OCI-LY1 (cell line): ENCODE measurements around the gene TECTB.

Experiments used
- H2AFZ ChIP-seq: fragments of 200-600 bp; sonication (generic), shearing (Covaris generic); 2 replicates; pipeline ENCODE4 v1.6.0; 2014; ENCODE audit warnings: antibody characterized with exemption, mild to moderate bottlenecking, low read length
- H3F3A ChIP-seq: fragments of 200-600 bp; sonication (generic), shearing (Covaris generic); 2 replicates; pipeline ENCODE4 v1.6.0; 2014; ENCODE audit warnings: mild to moderate bottlenecking, antibody characterized with exemption, low read length, moderate library complexity; ENCODE audit not compliant: insufficient read depth
- H3K27ac ChIP-seq: fragments of 200-600 bp; sonication (generic); 2 replicates; pipeline ENCODE4 v1.5.1; 2014; ENCODE audit warnings: low read length, mixed run types, mild to moderate bottlenecking, low read depth; ENCODE audit not compliant: poor library complexity, severe bottlenecking
- H3K27me3 ChIP-seq: fragments of 200-600 bp; sonication (generic); 2 replicates; pipeline ENCODE4 v1.6.0; 2014; ENCODE audit warnings: antibody characterized with exemption, mild to moderate bottlenecking, low read length, moderate library complexity; ENCODE audit not compliant: insufficient read depth
- H3K36me3 ChIP-seq: fragments of 200-600 bp; sonication (generic); 2 replicates; pipeline ENCODE4 v1.6.1; 2014; ENCODE audit warnings: mild to moderate bottlenecking, antibody characterized with exemption, low read length, moderate library complexity, mixed read lengths; ENCODE audit not compliant: insufficient read depth
- H3K4me1 ChIP-seq: fragments of 200-600 bp; sonication (generic); 2 replicates; pipeline ENCODE4 v1.5.1; 2014; ENCODE audit warnings: mild to moderate bottlenecking, low read length, moderate library complexity; ENCODE audit not compliant: insufficient read depth, severe bottlenecking
- H3K4me2 ChIP-seq: fragments of 200-600 bp; sonication (generic), shearing (Covaris generic); 2 replicates; pipeline ENCODE4 v1.6.1; 2014; ENCODE audit warnings: low read length
- H3K4me3 ChIP-seq: fragments of 200-600 bp; sonication (generic); 2 replicates; pipeline ENCODE4 v1.5.1; 2014; ENCODE audit warnings: low read length, low read depth, mild to moderate bottlenecking, mixed read lengths; ENCODE audit not compliant: poor library complexity, severe bottlenecking
- H3K79me2 ChIP-seq: fragments of 200-600 bp; shearing (Covaris generic); 2 replicates; pipeline ENCODE4 v1.6.1; 2016; ENCODE audit warnings: mixed run types, low read length, mixed read lengths; ENCODE audit not compliant: insufficient read depth
- H3K9ac ChIP-seq: fragments of 200-600 bp; sonication (generic), shearing (Covaris generic); 2 replicates; pipeline ENCODE4 v1.6.1; 2014; ENCODE audit warnings: mild to moderate bottlenecking, low read length, mixed read lengths
- H3K9me2 ChIP-seq: fragments of 200-600 bp; sonication (generic), shearing (Covaris generic); 2 replicates; pipeline ENCODE4 v1.6.1; 2014; ENCODE audit warnings: low read depth, mild to moderate bottlenecking, low read length, mixed read lengths
- H3K9me3 ChIP-seq: fragments of 200-600 bp; shearing (Covaris generic); 2 replicates; pipeline ENCODE4 v1.6.1; 2014; ENCODE audit warnings: low read length, mixed read lengths
- H4K20me1 ChIP-seq: fragments of 200-600 bp; sonication (generic), shearing (Covaris generic); 2 replicates; pipeline ENCODE4 v1.6.0; 2016; ENCODE audit warnings: mild to moderate bottlenecking, low read length; ENCODE audit not compliant: insufficient read depth
- EZH2 ChIP-seq: fragments of 200-600 bp; sonication (generic), shearing (Covaris generic); IDR thresholded peaks from 2 replicates; pipeline ENCODE4 v1.8.0; 2017; ENCODE audit warnings: borderline replicate concordance, mixed run types, mild to moderate bottlenecking, antibody characterized with exemption, low read length, moderate library complexity, mixed read lengths
- TF ChIP-seq, protein P1 (sequence below): fragments of 200-600 bp; sonication (generic), shearing (Covaris generic); IDR thresholded peaks from 2 replicates; pipeline ENCODE4 v1.5.1; 2017; ENCODE audit warnings: mild to moderate bottlenecking, antibody characterized with exemption, low read length, moderate library complexity, mixed read lengths

TECTB gene

DNA sequence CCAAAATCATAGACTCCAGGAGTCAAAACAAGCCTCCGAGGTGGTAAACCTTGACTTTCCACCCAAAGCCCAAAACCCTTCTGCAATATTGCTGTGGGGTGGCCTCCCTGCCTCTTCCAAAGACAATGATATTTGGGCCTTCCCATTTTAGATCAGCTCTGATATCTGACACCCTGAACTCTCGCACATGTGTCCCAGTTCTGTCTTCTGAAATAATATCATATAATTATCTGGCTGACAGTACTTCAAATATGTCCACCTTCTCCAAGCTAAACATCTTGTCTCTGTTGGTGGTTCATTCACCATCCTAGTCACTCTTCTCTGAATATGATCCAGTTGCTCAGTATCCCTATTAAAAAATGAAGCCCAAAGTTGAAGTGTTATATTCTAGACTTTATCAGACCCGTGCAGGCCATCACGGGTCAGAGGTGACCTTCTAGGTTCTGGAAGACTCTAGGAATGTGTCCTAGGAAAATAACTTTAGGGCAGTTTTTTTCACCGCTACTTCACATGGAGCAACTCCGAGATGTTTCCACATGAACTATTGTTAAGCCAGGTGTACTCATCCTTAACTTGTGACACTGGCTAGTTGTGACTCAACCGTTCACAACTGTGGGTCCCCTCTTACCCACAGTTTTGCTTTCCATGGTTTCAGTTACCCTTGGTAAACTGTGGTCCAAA is 6.3 kb downstream of the TECTB start:
- Histone ChIP-seq H3K36me3 (no peaks in the 10 kb centered on the region), H3K27ac (no peak overlapping the region), H3K9me2 (no peaks in the 10 kb centered on the region), H3K4me3 (no peak overlapping the region), H3K9ac (no peak overlapping the region), H3K4me2 (no peak overlapping the region), H3K4me1 (no peaks in the 10 kb centered on the region), H4K20me1 (no peaks in the 10 kb centered on the region), H2AFZ (no peak overlapping the region), H3K27me3 (no peaks in the 10 kb centered on the region), H3K79me2 (no peaks in the 10 kb centered on the region), H3K9me3 (no peaks in the 10 kb centered on the region), H3F3A (no peaks in the 10 kb centered on the region)
- no peak for TF ChIP-seq EZH2
- TF ChIP-seq, protein P1, sequence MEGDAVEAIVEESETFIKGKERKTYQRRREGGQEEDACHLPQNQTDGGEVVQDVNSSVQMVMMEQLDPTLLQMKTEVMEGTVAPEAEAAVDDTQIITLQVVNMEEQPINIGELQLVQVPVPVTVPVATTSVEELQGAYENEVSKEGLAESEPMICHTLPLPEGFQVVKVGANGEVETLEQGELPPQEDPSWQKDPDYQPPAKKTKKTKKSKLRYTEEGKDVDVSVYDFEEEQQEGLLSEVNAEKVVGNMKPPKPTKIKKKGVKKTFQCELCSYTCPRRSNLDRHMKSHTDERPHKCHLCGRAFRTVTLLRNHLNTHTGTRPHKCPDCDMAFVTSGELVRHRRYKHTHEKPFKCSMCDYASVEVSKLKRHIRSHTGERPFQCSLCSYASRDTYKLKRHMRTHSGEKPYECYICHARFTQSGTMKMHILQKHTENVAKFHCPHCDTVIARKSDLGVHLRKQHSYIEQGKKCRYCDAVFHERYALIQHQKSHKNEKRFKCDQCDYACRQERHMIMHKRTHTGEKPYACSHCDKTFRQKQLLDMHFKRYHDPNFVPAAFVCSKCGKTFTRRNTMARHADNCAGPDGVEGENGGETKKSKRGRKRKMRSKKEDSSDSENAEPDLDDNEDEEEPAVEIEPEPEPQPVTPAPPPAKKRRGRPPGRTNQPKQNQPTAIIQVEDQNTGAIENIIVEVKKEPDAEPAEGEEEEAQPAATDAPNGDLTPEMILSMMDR = no peak

DNA sequence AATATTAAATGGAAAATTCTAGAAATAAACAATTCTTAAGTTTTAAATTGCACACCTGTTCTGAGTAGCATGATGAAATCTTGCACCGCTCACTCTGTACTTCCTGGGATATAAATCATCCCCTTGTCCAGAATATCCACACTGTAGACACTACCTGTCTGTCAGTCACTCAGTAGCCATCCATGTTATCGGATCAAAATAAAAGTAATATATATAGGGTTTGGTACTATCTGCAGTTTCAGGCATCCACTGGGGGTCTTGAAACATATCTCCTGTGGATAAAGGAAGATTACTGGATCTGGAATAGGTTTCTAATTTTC is 6.8 kb downstream of the TECTB start:
- Histone ChIP-seq H3K27me3 (no peaks in the 10 kb centered on the region), H3K4me1 (no peaks in the 10 kb centered on the region), H3K4me3 (no peak overlapping the region), H3K4me2 (no peak overlapping the region), H3F3A (no peaks in the 10 kb centered on the region), H3K36me3 (no peaks in the 10 kb centered on the region), H3K9me3 (no peaks in the 10 kb centered on the region), H4K20me1 (no peaks in the 10 kb centered on the region), H3K9me2 (no peaks in the 10 kb centered on the region), H3K9ac (no peak overlapping the region), H3K27ac (no peak overlapping the region), H2AFZ (no peak overlapping the region), H3K79me2 (no peaks in the 10 kb centered on the region)
- TF ChIP-seq EZH2 = no peak
- TF ChIP-seq, protein P1 = no peak

DNA sequence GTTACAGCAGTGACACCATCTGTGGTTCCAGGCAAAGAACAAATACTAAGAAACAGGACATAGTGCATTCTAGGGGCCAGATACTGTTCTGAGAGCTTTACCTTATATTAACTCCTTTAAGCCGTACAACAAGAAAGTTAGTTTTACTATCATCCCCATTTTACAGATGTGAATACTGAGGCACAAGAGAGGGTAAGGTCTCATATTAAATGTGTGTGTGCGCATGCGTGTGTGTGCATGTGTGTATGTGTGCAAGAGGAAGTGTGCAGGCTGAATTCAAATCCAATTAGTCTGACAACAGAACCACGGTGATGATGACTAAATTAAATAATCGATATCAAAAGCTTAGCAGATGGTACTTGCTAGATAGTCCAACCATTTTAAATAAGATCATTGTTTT is 11.0 kb downstream of the TECTB start:
- TF ChIP-seq EZH2 = no peak
- TF ChIP-seq, protein P1 = no peak
- Histone ChIP-seq H3K36me3 (no peaks in the 10 kb centered on the region), H3K4me1 (no peaks in the 10 kb centered on the region), H4K20me1 (no peaks in the 10 kb centered on the region), H3K79me2 (no peaks in the 10 kb centered on the region), H3K9me2 (no peaks in the 10 kb centered on the region), H3K4me2 (no peak overlapping the region), H3K27me3 (no peaks in the 10 kb centered on the region), H3F3A (no peaks in the 10 kb centered on the region), H3K4me3 (no peak overlapping the region), H3K9ac (no peak overlapping the region), H3K9me3 (no peaks in the 10 kb centered on the region), H2AFZ (no peak overlapping the region), H3K27ac (no peak overlapping the region)
